WTC11 (cell line): ENCODE measurements around the gene CST6. TPM values are rescaled to one million over a fixed set of nuclear protein-coding genes. Genes with fewer than 3 reads are reported as not detected.

Experiments
- CREM ChIP-seq: sonication (generic); formaldehyde crosslinking; IDR thresholded peaks from 2 replicates; pipeline ENCODE4 v1.8.1; 2022; ENCODE audit warnings: mild to moderate bottlenecking, missing genetic modification reagents, moderate library complexity
- CTCF ChIP-seq: fragments of 200-600 bp; IDR thresholded peaks from 2 replicates; pipeline ENCODE4 v1.8.0; 2022; ENCODE audit warnings: antibody characterized with exemption
- FOXJ3 ChIP-seq: sonication (generic); formaldehyde crosslinking; IDR thresholded peaks from 2 replicates; pipeline ENCODE4 v1.9.0; 2021; ENCODE audit warnings: missing genetic modification reagents, mild to moderate bottlenecking, borderline replicate concordance
- GABPB1 ChIP-seq: sonication (generic); formaldehyde crosslinking; IDR thresholded peaks from 2 replicates; pipeline ENCODE4 v1.8.1; 2023; ENCODE audit warnings: mild to moderate bottlenecking, missing genetic modification reagents
- IRF2 ChIP-seq: sonication (generic); formaldehyde crosslinking; IDR thresholded peaks from 2 replicates; pipeline ENCODE4 v1.8.0; 2022; ENCODE audit warnings: low read depth, missing genetic modification reagents, borderline replicate concordance
- JAZF1 ChIP-seq: fragments of 250-450 bp; sonication (Bioruptor Pico); IDR thresholded peaks from 2 replicates; pipeline ENCODE4 v1.9.0; 2021; ENCODE audit warnings: moderate library complexity, mild to moderate bottlenecking, inconsistent platforms
- JUN ChIP-seq: sonication (generic); formaldehyde crosslinking; IDR thresholded peaks from 2 replicates; pipeline ENCODE4 v1.8.0; 2023; ENCODE audit warnings: mild to moderate bottlenecking, missing genetic modification reagents
- NFE2L1 ChIP-seq: sonication (generic); formaldehyde crosslinking; IDR thresholded peaks from 2 replicates; pipeline ENCODE4 v1.8.1; 2023; ENCODE audit warnings: missing genetic modification reagents
- NFYB ChIP-seq: sonication (generic); formaldehyde crosslinking; conservative IDR thresholded peaks from 2 replicates; pipeline ENCODE4 v1.8.0; 2022; ENCODE audit warnings: low read depth, missing genetic modification reagents
- NR1H2 ChIP-seq: sonication (generic); formaldehyde crosslinking; IDR thresholded peaks from 2 replicates; pipeline ENCODE4 v1.9.0; 2021; ENCODE audit warnings: mild to moderate bottlenecking, moderate library complexity, missing genetic modification reagents
- NR3C1 ChIP-seq: sonication (generic); formaldehyde crosslinking; conservative IDR thresholded peaks from 2 replicates; pipeline ENCODE4 v1.8.1; 2023; ENCODE audit warnings: low read depth, mild to moderate bottlenecking, missing genetic modification reagents
- SMAD4 ChIP-seq: sonication (generic); formaldehyde crosslinking; IDR thresholded peaks from 2 replicates; pipeline ENCODE4 v1.8.0; 2022; ENCODE audit warnings: mild to moderate bottlenecking, missing genetic modification reagents
- SP1 ChIP-seq: sonication (generic); formaldehyde crosslinking; conservative IDR thresholded peaks from 2 replicates; pipeline ENCODE4 v1.8.1; 2022; ENCODE audit warnings: missing genetic modification reagents
- STAT6 ChIP-seq: sonication (generic); formaldehyde crosslinking; conservative IDR thresholded peaks from 2 replicates; pipeline ENCODE4 v1.8.1; 2023; ENCODE audit warnings: mild to moderate bottlenecking, low read depth, missing genetic modification reagents, moderate library complexity
- TCF7 ChIP-seq: sonication (generic); formaldehyde crosslinking; IDR thresholded peaks from 2 replicates; pipeline ENCODE4 v1.8.0; 2022; ENCODE audit warnings: mild to moderate bottlenecking, low read depth, missing genetic modification reagents, moderate library complexity
- TEAD1 ChIP-seq: sonication (generic); formaldehyde crosslinking; IDR thresholded peaks from 2 replicates; pipeline ENCODE4 v1.8.0; 2022; ENCODE audit warnings: mild to moderate bottlenecking, missing genetic modification reagents
- TP53 ChIP-seq: sonication (generic); formaldehyde crosslinking; IDR thresholded peaks from 2 replicates; pipeline ENCODE4 v1.8.1; 2023; ENCODE audit warnings: mild to moderate bottlenecking, missing genetic modification reagents
- ZBTB21 ChIP-seq: sonication (generic); formaldehyde crosslinking; IDR thresholded peaks from 2 replicates; pipeline ENCODE4 v1.8.1; 2023; ENCODE audit warnings: mild to moderate bottlenecking, missing genetic modification reagents, borderline replicate concordance
- ZNF121 ChIP-seq: sonication (generic); formaldehyde crosslinking; IDR thresholded peaks from 2 replicates; pipeline ENCODE4 v1.8.0; 2023; ENCODE audit warnings: missing genetic modification reagents
- ZNF317 ChIP-seq: sonication (generic); formaldehyde crosslinking; IDR thresholded peaks from 2 replicates; pipeline ENCODE4 v1.8.1; 2023; ENCODE audit warnings: low read depth, mild to moderate bottlenecking, moderate library complexity, missing genetic modification reagents, borderline replicate concordance
- ZNF416 ChIP-seq: fragments of 250-450 bp; sonication (Bioruptor Pico); IDR thresholded peaks from 2 replicates; pipeline ENCODE4 v1.9.0; 2021; ENCODE audit warnings: mild to moderate bottlenecking, inconsistent platforms
- ZNF671 ChIP-seq: fragments of 250-450 bp; sonication (Bioruptor Pico); IDR thresholded peaks from 2 replicates; pipeline ENCODE4 v1.8.0; 2021; ENCODE audit warnings: mild to moderate bottlenecking
- total RNA-seq: library from RNA; stranded (reverse); gene quantifications from 3 replicates; pipeline ENCODE4 v1.2.3, GENCODE V29; 2021
- TF ChIP-seq, protein P1 (sequence below): sonication (generic); formaldehyde crosslinking; IDR thresholded peaks from 2 replicates; pipeline ENCODE4 v1.8.1; 2023; ENCODE audit warnings: mild to moderate bottlenecking, missing genetic modification reagents
- TF ChIP-seq, protein P2 (sequence below): sonication (generic); formaldehyde crosslinking; IDR thresholded peaks from 2 replicates; pipeline ENCODE4 v1.8.0; 2023; ENCODE audit warnings: missing genetic modification reagents, mild to moderate bottlenecking, borderline replicate concordance
- TF ChIP-seq, protein P3 (sequence below): sonication (generic); formaldehyde crosslinking; conservative IDR thresholded peaks from 2 replicates; pipeline ENCODE4 v1.8.1; 2022; ENCODE audit warnings: mild to moderate bottlenecking, missing genetic modification reagents
- TF ChIP-seq, protein P4 (sequence below): sonication (generic); formaldehyde crosslinking; IDR thresholded peaks from 2 replicates; pipeline ENCODE4 v1.8.1; 2022; ENCODE audit warnings: mild to moderate bottlenecking, missing genetic modification reagents, moderate library complexity, borderline replicate concordance
- TF ChIP-seq, protein P5 (sequence below): sonication (generic); formaldehyde crosslinking; IDR thresholded peaks from 2 replicates; pipeline ENCODE4 v1.8.1; 2023; ENCODE audit warnings: mild to moderate bottlenecking, missing genetic modification reagents, moderate library complexity

Gene CST6
- total RNA-seq, 1 experiment from 2014 or later: 0.72 TPM

- TF ChIP-seq, protein P1, sequence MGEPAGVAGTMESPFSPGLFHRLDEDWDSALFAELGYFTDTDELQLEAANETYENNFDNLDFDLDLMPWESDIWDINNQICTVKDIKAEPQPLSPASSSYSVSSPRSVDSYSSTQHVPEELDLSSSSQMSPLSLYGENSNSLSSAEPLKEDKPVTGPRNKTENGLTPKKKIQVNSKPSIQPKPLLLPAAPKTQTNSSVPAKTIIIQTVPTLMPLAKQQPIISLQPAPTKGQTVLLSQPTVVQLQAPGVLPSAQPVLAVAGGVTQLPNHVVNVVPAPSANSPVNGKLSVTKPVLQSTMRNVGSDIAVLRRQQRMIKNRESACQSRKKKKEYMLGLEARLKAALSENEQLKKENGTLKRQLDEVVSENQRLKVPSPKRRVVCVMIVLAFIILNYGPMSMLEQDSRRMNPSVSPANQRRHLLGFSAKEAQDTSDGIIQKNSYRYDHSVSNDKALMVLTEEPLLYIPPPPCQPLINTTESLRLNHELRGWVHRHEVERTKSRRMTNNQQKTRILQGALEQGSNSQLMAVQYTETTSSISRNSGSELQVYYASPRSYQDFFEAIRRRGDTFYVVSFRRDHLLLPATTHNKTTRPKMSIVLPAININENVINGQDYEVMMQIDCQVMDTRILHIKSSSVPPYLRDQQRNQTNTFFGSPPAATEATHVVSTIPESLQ: no peak
- TF ChIP-seq, protein P2, sequence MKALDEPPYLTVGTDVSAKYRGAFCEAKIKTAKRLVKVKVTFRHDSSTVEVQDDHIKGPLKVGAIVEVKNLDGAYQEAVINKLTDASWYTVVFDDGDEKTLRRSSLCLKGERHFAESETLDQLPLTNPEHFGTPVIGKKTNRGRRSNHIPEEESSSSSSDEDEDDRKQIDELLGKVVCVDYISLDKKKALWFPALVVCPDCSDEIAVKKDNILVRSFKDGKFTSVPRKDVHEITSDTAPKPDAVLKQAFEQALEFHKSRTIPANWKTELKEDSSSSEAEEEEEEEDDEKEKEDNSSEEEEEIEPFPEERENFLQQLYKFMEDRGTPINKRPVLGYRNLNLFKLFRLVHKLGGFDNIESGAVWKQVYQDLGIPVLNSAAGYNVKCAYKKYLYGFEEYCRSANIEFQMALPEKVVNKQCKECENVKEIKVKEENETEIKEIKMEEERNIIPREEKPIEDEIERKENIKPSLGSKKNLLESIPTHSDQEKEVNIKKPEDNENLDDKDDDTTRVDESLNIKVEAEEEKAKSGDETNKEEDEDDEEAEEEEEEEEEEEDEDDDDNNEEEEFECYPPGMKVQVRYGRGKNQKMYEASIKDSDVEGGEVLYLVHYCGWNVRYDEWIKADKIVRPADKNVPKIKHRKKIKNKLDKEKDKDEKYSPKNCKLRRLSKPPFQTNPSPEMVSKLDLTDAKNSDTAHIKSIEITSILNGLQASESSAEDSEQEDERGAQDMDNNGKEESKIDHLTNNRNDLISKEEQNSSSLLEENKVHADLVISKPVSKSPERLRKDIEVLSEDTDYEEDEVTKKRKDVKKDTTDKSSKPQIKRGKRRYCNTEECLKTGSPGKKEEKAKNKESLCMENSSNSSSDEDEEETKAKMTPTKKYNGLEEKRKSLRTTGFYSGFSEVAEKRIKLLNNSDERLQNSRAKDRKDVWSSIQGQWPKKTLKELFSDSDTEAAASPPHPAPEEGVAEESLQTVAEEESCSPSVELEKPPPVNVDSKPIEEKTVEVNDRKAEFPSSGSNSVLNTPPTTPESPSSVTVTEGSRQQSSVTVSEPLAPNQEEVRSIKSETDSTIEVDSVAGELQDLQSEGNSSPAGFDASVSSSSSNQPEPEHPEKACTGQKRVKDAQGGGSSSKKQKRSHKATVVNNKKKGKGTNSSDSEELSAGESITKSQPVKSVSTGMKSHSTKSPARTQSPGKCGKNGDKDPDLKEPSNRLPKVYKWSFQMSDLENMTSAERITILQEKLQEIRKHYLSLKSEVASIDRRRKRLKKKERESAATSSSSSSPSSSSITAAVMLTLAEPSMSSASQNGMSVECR (CRISPR knock-in tag): peak; percentile 64; the same call in 1 of the 2 replicates
- TF ChIP-seq ZNF671 (no peak), SP1 (peak; percentile 80), ZBTB21 (CRISPR knock-in tag) (no peak), NFYB (CRISPR knock-in tag) (no peak), GABPB1 (CRISPR knock-in tag) (peak; percentile 96), NFE2L1 (CRISPR knock-in tag) (0 out of 2 replicates have a peak, but pooled peaks have one; percentile 25), TP53 (CRISPR knock-in tag) (no peak), CREM (CRISPR knock-in tag) (no peak; the same call in 1 of the 2 replicates), CTCF (no peak), ZNF317 (CRISPR knock-in tag) (no peak), TCF7 (CRISPR knock-in tag) (no peak), TEAD1 (CRISPR knock-in tag) (peak; percentile 65), IRF2 (CRISPR knock-in tag) (no peak), NR3C1 (CRISPR knock-in tag) (no peak), FOXJ3 (CRISPR knock-in tag) (no peak), NR1H2 (CRISPR knock-in tag) (no peak), STAT6 (CRISPR knock-in tag) (no peak), JUN (CRISPR knock-in tag) (peak; percentile 48; the same call in 1 of the 2 replicates), JAZF1 (CRISPR knock-in tag) (no peak), SMAD4 (CRISPR knock-in tag) (no peak), ZNF121 (CRISPR knock-in tag) (no peak), ZNF416 (no peak)
- TF ChIP-seq, protein P3, sequence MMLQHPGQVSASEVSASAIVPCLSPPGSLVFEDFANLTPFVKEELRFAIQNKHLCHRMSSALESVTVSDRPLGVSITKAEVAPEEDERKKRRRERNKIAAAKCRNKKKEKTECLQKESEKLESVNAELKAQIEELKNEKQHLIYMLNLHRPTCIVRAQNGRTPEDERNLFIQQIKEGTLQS (CRISPR knock-in tag): no peak
- TF ChIP-seq, protein P4, sequence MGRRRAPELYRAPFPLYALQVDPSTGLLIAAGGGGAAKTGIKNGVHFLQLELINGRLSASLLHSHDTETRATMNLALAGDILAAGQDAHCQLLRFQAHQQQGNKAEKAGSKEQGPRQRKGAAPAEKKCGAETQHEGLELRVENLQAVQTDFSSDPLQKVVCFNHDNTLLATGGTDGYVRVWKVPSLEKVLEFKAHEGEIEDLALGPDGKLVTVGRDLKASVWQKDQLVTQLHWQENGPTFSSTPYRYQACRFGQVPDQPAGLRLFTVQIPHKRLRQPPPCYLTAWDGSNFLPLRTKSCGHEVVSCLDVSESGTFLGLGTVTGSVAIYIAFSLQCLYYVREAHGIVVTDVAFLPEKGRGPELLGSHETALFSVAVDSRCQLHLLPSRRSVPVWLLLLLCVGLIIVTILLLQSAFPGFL (CRISPR knock-in tag): no peak
- TF ChIP-seq, protein P5, sequence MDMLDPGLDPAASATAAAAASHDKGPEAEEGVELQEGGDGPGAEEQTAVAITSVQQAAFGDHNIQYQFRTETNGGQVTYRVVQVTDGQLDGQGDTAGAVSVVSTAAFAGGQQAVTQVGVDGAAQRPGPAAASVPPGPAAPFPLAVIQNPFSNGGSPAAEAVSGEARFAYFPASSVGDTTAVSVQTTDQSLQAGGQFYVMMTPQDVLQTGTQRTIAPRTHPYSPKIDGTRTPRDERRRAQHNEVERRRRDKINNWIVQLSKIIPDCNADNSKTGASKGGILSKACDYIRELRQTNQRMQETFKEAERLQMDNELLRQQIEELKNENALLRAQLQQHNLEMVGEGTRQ (CRISPR knock-in tag): peak; percentile 26; the same call in 1 of the 2 replicates
Observed at GRCh38 chr11:66001942-66002647, 9.7 kb upstream of the CST6 start, which contains the start of the genes BANF1 and EIF1AD (continued).
